Nasal cavity respiratory epithelium epithelial cell of viscerocranial mucosa (primary cell): ENCODE results near the gene SHISA8. TPM values are rescaled to one million over a fixed set of nuclear protein-coding genes. Genes with fewer than 3 reads are reported as not detected.

Experiments
- total RNA-seq: library from RNA; depleted of rRNA; stranded (reverse); fragments of >200 nt; gene quantifications from 2 replicates; pipeline ENCODE4 v1.2.3, GENCODE V29; 2014

Gene SHISA8
- total RNA-seq, result not detected in 2 replicates

DNA sequence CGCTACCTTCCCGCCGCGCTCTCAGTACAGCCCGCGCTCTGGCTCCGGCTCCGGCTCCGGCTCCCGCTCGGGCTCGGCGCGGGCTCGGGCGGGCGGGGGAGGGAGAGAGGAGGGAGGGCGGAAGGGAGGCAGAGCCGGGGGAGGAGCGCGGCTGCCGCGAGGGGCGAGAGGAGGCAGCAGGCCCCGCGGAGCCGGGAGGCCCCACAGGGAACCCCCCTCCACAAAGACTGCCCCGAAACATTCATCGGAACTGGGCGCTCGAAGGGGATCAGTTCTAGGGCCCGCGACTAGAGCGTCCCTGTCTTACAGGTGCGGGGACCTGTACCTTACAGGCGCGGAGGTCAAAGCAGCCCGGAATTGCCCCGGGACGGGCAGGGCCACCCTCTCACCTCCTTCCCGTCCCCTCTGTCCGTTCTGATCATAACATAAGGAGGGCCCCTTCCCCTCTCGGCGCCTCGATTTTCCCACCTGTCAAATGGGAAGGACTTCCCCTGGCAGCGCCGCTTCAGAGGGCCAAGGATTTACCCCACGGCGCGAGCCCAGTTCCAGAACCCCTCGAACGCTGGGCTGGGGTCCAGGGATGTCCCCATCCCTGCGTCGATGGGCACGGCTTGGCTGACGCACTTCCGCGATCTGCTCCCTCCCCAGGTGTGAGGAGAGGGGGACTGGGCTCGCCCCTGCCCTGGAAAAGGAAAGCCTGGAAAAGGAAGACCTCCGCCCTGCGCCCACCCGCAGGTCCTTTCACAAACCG is at the start of gene SHISA8:
SHISA8 (minus strand) TSS at position 40 of the 751 bp plus-strand sequence. CDS start 407 bp downstream, outside the sequence.

DNA sequence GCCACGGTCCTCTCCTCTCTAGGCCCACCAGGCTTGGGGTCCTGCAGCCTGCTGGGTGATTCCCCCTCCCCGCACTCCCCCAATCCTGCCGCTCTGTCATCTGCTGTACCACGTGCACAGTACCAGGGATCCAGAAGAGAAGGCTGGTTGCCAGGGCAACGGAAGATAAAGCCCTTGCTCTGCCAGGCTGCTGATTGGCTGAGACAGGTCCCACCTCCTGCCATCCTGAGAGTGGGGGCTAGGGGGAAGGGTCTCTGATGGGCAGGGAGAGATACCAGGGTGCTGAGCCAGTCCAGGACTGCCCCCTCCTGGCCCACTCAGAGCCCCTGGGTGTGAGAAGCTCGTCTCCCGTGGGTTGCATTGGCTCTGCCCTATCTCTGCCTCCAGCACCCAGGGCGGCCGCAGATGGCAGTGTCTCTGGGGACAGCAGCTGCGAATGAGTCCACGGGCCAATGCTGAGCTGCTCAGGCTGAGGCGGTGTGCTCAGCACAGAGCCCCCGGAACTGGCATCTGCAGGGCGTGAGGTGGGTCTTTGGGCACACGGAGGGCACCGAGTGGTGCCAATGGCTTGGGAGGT is 37.1 kb upstream of the SHISA8 start, which contains the start of gene SMIM45:
SMIM45 (plus strand) TSS at position 253 of the 577 bp plus-strand sequence.

DNA sequence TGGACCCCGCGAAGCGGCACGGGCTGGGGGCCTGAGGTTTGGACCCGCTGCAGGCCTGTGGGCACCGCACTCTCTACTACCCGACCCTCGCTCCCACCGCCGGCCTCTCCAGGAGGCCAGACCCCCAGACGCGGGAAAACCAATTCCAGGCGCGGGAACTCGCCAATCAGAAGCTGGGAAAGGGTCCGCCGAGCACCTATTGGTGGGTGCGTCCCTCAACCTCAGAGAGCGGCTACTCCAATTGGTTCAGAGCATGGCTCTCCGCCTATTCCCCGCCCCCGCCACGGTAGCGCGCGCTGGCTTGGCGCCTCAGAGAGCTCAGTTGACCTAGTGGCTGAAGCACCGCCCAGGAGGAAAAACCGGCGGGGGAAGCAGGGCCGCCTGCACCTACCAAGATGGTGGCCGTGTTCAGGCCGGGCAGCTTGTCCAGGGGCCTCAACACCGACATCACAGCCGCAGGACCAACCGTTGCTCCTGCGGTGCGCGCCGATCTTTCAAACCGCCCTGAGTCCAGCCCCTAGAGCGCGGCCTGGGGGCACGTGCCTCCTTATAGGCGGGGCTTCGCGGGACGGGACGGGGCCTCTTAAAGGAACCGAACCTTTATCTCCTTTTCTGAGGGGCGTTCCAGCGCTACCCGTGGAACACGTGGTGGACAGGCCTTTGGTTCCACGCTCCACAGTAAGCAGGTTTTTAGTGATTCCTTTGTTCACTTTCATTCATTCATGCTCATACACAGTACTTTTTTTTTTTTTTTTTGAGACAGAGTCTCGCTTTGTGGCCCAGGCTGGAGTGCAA is 32.0 kb upstream of the SHISA8 start, which contains the start of gene CENPM:
CENPM (minus strand) TSS at position 524 of the 795 bp plus-strand sequence; CDS start at position 448, 76 bp downstream.

Other genes with a start within 250 kb of the SHISA8 start
- gene SNU13, start 226.2 kb downstream of the SHISA8 start, total RNA-seq, result 84.1 and 85.7 TPM in 2 replicates
- under 0.01 and 0.07 TPM in 2 replicates for gene MEI1, start 215.6 kb downstream of the SHISA8 start, total RNA-seq
- gene CCDC134, start 114.4 kb downstream of the SHISA8 start, total RNA-seq, result 7.2 and 9.3 TPM in 2 replicates
- 66.3 and 178 TPM in 2 replicates for gene SREBF2, start 82.0 kb downstream of the SHISA8 start, total RNA-seq
- under 0.01 and 0.14 TPM in 2 replicates for gene TNFRSF13C, start 11.7 kb upstream of the SHISA8 start, total RNA-seq
- 1.2 and 1.7 TPM in 2 replicates for gene CENPM, start 32.1 kb upstream of the SHISA8 start, total RNA-seq
- 0.21 TPM in 1 of 2 replicates, not detected in the other for gene SEPTIN3, start 54.4 kb upstream of the SHISA8 start, total RNA-seq
- 0.34 and 0.57 TPM in 2 replicates for gene WBP2NL, start 83.7 kb upstream of the SHISA8 start, total RNA-seq
- 12.3 and 26.7 TPM in 2 replicates for gene NAGA, start 155.7 kb upstream of the SHISA8 start, total RNA-seq
- gene PHETA2, start 159.2 kb upstream of the SHISA8 start, total RNA-seq, result 2.0 and 2.1 TPM in 2 replicates
- 6.8 TPM in 2 replicates for gene SMDT1, start 164.6 kb upstream of the SHISA8 start, total RNA-seq
- gene NDUFA6, start 175.7 kb upstream of the SHISA8 start, total RNA-seq, result 35.9 and 50.5 TPM in 2 replicates
- gene CYP2D6, start 215.7 kb upstream of the SHISA8 start, total RNA-seq, result 0.34 and 1.8 TPM in 2 replicates